H1 (cell line): ENCODE data around the gene MAPKAPK2. TPM values are rescaled to one million over a fixed set of nuclear protein-coding genes. Genes with fewer than 3 reads are reported as not detected.

Experiments used
- CTBP2 ChIP-seq: IDR thresholded peaks from 2 replicates; pipeline ENCODE4 v1.7.0; 2011; ENCODE audit warnings: borderline replicate concordance, mild to moderate bottlenecking, moderate library complexity, mixed read lengths, low read length; ENCODE audit not compliant: insufficient read depth, insufficient read length
- SIN3A ChIP-seq, 2 experiments: IDR thresholded peaks in 1 of 2; conservative IDR thresholded peaks in 1 of 2; 2 replicates each; pipeline ENCODE4 v1.6.1; 2011 to 2012; ENCODE audit warnings: low read length in 2 of 2, improper control_type of control experiment in 1 of 2, low read depth in 1 of 2, mild to moderate bottlenecking in 1 of 2
- SP1 ChIP-seq: IDR thresholded peaks from 2 replicates; pipeline ENCODE4 v1.6.1; 2011; ENCODE audit warnings: low read depth, low read length
- TEAD4 ChIP-seq: IDR thresholded peaks from 2 replicates; pipeline ENCODE4 v1.6.1; 2012; ENCODE audit warnings: low read depth, low read length, inconsistent platforms, mixed read lengths
- ZNF274 ChIP-seq: IDR thresholded peaks from 2 replicates; pipeline ENCODE4 v1.7.0; 2012; ENCODE audit warnings: low read length, borderline replicate concordance; ENCODE audit errors: extremely low read depth
- polyA plus RNA-seq, 7 experiments: library from polyadenylated mRNA; depleted of rRNA in 3 of 7; stranded (reverse) in 5 of 7; unstranded in 2 of 7; fragments of >200 nt in 5 of 7; fragments of 200-250 nt in 2 of 7; gene quantifications; 1 replicate in 5 of 7; 2 replicates in 1 of 7; 4 replicates in 1 of 7; pipeline versions ENCODE4 v1.2.1 to v1.2.3, GENCODE V29; 2011 to 2013; ENCODE audit warnings: missing spikeins in 2 of 7, mixed read lengths in 2 of 7
- total RNA-seq: library from RNA; stranded (reverse); fragmentation: NEBNext Ultra II Directional; extraction: Animal tissue kit (Norgen Biotek cat#: 25700); gene quantifications from 2 replicates; pipeline ENCODE4 v1.2.1, GENCODE V29; 2021
- TF ChIP-seq, protein P1 (sequence below): IDR thresholded peaks from 2 replicates; pipeline ENCODE4 v1.6.1; 2012; ENCODE audit warnings: inconsistent platforms
- TF ChIP-seq, protein P2 (sequence below): IDR thresholded peaks from 2 replicates; pipeline ENCODE4 v1.6.1; 2011; ENCODE audit warnings: low read depth, mild to moderate bottlenecking, low read length; ENCODE audit not compliant: insufficient read depth

The MAPKAPK2 gene
- total and polyA plus RNA-seq, 2 of the 8 experiments (the other 6 are each of a cell fraction or from before 2014, with no cell fraction given): 27.5 to 44.9 TPM

DNA sequence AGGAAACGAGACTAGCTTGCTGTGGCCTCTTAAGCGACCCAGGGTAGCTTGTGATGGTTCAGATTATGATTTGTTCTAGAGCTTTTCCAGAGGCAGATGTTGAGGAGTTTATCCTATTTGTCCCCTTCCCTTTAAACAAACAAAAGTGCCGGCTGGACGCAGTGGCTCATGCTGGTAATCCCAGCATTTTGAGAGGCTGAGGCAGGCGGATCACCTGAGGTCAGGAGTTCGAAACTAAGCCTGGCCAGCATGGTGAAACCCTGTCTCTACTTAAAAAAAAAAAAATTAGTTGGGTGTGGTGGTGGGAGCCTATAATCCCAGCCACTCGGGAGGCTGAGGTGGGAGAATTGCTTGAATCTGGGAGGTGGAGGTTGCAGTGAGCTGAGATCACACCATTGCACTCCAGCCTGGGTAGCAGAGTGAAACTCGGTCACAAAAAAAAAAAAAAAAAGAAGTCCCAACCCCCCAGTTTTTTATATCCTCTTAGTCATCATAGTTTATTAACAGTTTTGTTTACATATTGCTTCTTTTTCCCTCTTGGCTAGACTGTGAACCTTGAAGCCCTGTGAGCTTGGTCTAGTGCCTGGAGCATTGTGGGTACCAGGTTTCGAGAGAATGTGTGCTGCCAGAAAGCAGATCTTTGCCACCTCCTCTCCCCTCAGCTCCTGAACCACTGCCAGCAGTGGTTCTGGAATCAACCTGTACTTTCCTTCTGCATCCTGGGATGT, 29.8 kb downstream of the MAPKAPK2 start (continued):
- TF ChIP-seq ZNF274 (no peak), SIN3A (conservative IDR thresholded peaks at IDR 0.05 in 1 of 2, IDR thresholded peaks at IDR 0.05 in 1 of 2; ENCODE audit: low read depth in 1 of 2, low read length in 2 of 2) (no peak), SP1 (no peak), CTBP2 (no peak), TEAD4 (no peak)
- TF ChIP-seq, protein P1, sequence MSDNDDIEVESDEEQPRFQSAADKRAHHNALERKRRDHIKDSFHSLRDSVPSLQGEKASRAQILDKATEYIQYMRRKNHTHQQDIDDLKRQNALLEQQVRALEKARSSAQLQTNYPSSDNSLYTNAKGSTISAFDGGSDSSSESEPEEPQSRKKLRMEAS: no peak
- TF ChIP-seq, protein P2, sequence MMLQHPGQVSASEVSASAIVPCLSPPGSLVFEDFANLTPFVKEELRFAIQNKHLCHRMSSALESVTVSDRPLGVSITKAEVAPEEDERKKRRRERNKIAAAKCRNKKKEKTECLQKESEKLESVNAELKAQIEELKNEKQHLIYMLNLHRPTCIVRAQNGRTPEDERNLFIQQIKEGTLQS: no peak
